Activated T-helper 1 cell treated with Interleukin-2 at 50 U/mL for 16 hours (primary cell): ENCODE data around the gene WNT5B.
"Not testable (repeated sequence)": the region's sequence is repeated elsewhere in the genome, so short reads cannot be mapped to it uniquely, and the experiment has no call there.

Experiments used
- DNase-seq: peaks from one replicate; pipeline ENCODE4 v3.0.0-alpha.2; 2020; ENCODE audit warnings: low read depth

Gene WNT5B

DNA sequence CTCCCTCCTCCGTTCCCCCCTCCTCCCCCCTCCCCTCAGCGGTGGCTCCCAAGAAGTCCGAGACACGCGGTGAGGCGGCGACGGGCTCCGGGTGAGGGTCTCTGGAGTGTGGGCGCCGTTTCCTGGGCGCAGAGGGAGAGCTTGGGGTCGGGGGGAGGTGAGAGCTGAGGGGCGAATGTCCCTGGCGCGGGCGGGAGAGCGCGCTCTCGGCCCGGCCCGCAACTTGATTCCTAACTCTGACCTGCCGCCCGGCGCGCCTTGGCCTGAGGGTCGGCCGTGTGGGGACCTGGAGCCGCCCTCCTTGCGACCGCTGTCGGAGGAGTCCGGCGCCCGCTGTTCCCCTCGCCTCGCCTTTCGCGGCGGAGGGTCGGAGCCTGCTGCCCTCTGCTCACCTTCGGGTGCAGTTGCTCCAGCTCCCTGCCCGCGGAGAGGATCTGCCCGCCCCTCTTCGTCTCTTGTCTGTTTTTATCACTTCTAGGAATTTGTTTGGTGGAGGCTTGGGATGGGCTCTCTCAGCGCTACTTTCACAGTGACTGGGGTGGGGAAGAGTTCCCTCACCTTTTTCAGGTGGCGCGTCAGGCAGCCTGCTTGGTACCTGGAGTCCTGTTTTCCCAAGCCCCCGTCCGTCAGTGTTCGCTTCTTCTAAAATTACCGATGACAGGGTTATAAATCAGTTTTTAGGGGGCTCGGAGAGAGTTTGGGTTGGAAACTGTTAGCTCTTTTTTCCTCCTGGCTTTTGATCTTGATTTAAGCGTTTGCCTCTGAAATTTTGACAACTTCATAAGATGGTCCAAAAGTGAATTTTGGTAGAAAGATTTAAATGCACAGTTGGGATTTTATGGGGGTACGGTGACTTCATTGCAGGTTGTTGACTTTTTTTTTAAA is 62.3 kb downstream of the WNT5B start:
- DNase-seq: no peak

DNA sequence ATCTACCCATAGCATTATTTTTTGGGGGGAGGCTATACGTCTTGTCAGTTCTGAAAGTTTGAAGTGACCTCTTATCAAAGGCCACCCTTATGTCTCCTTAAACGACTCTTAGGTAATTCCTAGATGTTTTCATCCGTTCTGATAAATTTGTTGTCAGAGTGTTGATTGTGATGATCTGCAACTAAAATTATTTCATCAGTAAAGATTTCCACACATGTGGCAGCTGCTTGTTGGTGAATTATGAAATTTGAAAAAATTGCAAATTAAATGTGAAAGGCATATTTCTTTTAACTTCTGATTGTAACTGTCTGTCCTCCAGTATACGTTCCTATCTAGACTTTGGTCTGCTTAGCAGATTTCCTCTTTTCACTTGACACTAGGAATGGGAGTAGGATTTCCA is 63.2 kb downstream of the WNT5B start:
- no peak for DNase-seq

DNA sequence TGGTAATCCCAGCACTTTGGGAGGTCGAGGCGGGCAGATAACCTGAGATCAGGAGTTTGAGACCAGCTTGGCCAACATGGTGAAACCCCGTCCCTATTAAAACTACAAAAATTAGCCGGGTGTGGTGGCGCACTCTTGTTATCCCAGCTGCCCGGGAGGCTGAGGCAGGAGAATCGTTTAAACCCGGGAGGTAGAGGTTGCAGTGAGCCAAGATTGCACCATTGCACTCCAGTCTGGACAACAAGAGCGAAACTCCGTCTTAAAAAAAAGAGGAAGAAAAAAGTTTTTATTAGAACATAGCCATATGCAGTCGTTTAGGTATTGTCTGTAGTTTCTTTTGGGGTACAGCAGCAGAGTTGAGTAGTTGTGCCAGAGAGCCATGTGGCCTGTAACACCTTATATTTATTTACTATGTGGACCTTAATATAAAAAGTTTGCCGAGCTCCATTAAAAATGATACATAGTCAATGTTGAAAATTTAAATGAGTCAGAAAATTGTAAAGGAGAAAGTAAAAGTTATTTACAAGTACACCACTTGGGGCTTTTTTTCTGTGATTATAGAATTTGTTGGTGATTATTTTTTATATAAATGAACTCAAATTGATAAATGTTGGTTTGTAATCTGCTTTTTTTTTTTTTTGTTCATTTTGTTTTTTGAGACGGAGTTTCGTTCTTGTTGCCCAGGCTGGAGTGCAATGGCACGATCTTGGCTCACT is 64.0 kb downstream of the WNT5B start:
- no peak for DNase-seq

DNA sequence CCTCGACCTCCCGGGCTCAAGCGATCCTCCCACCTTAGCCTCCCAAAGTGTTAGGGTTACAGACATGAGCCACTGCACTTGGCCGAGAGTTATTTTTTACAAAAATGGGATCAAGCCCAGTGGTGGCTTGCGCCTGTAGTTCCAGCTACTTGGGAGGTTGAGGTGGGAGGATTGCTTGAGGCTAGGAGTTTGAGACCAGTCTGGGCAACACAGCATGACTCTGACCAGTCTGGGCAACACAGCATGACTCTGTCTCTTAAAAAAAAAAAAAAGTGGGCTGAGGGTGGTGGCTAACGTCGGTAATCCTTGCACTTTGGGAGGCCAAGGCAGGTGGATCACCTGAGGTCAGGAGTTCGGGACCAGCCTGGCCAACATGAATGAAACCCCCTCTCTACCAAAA is 66.1 kb downstream of the WNT5B start:
- DNase-seq: not testable (repeated sequence)

DNA sequence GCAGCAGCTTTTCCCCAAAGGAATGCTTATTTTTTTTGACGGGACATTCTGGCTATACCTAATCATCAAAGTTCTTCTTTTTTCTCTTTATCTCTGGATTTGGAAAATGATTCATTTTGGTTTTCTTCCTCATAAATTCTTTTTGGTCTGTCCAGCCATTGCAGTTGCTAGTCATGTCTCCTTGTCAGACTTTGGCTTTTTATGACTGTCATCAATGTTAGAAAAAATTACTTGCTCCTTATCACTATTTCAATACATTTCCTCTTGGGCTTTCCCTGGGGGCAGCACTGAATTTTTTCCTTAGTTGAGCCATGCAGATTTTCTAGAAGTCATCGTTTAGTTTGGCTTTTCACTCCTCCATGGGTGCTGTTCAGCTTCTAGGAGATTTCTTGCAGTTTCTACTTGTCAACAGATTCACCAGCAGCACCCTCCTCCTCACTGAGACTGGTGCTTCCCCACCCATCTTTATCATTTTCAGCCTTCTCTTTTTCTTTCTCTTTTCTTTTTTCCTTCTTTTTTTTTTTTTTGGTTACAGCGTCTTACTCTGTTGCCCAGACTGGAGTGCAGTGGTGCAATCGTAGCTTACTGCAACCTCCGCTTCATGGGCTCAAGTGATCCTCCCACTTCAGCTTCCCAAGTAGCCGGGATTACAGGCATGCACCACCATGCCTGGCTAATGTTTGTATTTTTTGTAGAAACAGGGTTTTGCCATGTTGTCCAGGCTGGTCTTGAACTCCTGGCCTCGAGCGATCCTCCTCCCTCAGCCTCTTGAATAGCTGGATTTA is 67.0 kb downstream of the WNT5B start:
- DNase-seq: no peak

DNA sequence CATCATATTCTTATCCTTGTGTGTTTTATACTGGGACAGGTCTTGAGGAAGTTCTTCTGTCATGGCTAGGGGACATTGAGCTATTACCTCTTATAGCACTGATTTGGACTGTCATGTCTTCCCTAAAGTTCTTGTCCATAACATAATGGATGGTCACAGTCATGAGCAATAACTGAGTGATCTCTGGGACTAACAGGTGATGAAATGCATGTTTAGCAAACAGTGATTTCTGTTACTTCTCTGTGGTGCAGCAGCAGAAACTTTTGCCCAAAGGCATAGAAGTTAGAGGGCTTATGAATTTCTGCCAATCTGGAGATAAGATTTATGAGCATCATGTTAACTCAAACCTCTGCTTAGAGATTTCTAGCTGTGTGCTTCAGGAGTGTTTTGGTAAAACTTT is 67.8 kb downstream of the WNT5B start:
- no peak for DNase-seq
